Liver (tissue), 3 donors: ENCODE results near the gene DSCAML1.

Experiments
- ATF3 ChIP-seq: IDR thresholded peaks from 2 replicates; pipeline ENCODE4 v1.6.1; 2016; ENCODE audit warnings: antibody characterized with exemption
- CTCF ChIP-seq: fragments of 150-350 bp; IDR thresholded peaks from 2 replicates; pipeline ENCODE4 v1.5.1; 2017; ENCODE audit warnings: improper control_type of control experiment, low read depth, low read length; ENCODE audit not compliant: missing input control
- GABPA ChIP-seq, 2 donors: IDR thresholded peaks in 1 of 2; conservative IDR thresholded peaks in 1 of 2; 2 replicates each; pipeline ENCODE4 v1.6.1; 2016; ENCODE audit warnings: antibody characterized with exemption in 2 of 2, mild to moderate bottlenecking in 1 of 2, moderate library complexity in 1 of 2
- HNF4G ChIP-seq: IDR thresholded peaks from 2 replicates; pipeline ENCODE4 v1.6.1; 2016; ENCODE audit warnings: antibody characterized with exemption
- JUND ChIP-seq, 2 donors: IDR thresholded peaks; 2 replicates each; pipeline ENCODE4 v1.6.1; 2016; ENCODE audit warnings: antibody characterized with exemption in 2 of 2
- MAX ChIP-seq: IDR thresholded peaks from 2 replicates; pipeline ENCODE4 v1.6.1; 2016; ENCODE audit warnings: antibody characterized with exemption
- REST ChIP-seq: IDR thresholded peaks from 2 replicates; pipeline ENCODE4 v1.6.1; 2016; ENCODE audit warnings: antibody characterized with exemption, mild to moderate bottlenecking
- RXRA ChIP-seq, 2 donors: IDR thresholded peaks; 2 replicates each; pipeline ENCODE4 v1.6.1; 2017 to 2018; ENCODE audit warnings: antibody characterized with exemption in 2 of 2, mild to moderate bottlenecking in 1 of 2
- SP1 ChIP-seq: IDR thresholded peaks from 2 replicates; pipeline ENCODE4 v1.6.1; 2018; ENCODE audit warnings: antibody characterized with exemption, mild to moderate bottlenecking
- TAF1 ChIP-seq: conservative IDR thresholded peaks from 2 replicates; pipeline ENCODE4 v1.6.1; 2016; ENCODE audit warnings: antibody characterized with exemption, mild to moderate bottlenecking
- YY1 ChIP-seq: IDR thresholded peaks from 2 replicates; pipeline ENCODE4 v1.6.1; 2016; ENCODE audit warnings: antibody characterized with exemption, mild to moderate bottlenecking
- donor health status: healthy.
- donor health status: healthy.

- no peak for TF ChIP-seq ATF3
- peak; percentile 26 for TF ChIP-seq CTCF
- no peak for TF ChIP-seq TAF1
- TF ChIP-seq RXRA (IDR thresholded peaks at IDR 0.05): no peak
- TF ChIP-seq SP1: no peak
- TF ChIP-seq GABPA (IDR thresholded peaks at IDR 0.05 in 1 of 2, conservative IDR thresholded peaks at IDR 0.05 in 1 of 2): no peak
- no peak for TF ChIP-seq YY1
- TF ChIP-seq HNF4G: no peak
- TF ChIP-seq MAX: no peak
- TF ChIP-seq JUND (IDR thresholded peaks at IDR 0.05): no peak
- no peak for TF ChIP-seq REST
These were observed 12.4 kb upstream of the DSCAML1 start for GRCh38 chr11:117809236-117810055.
